Anterior cingulate cortex (tissue), 58 donors: ENCODE results near the gene ADAM22.

Source experiments
- DNase-seq, 58 donors: peaks; one replicate each; lab custom pipeline; 2025; lab: John Stamatoyannopoulos, UW

Gene ADAM22

DNA sequence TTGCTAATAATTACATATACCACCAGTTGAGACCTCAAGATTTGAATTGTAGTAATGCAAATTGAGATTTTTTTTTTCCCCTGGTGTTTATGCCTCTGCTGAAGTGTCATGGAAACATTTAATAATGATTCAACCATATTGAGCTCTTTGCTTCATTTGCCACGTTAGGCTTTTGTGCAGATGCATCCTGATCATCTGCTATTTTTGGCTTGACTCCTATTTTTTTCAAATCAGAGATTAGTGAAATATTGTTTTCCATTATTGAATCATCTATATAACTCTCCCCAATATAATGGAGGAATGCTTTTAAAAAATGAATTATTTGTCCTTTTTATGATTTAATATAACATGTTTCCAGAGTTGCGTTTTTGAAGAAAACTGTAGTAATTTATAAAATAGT is 170.7 kb downstream of the ADAM22 start:
- no peak for DNase-seq

- DNase-seq = no peak
These were observed 171.2 kb downstream of the ADAM22 start for GRCh38 chr7:88105231-88105630.

GRCh38 chr7:88106434-88106833 is 172.4 kb downstream of the ADAM22 start:
- no peak for DNase-seq

GRCh38 chr7:88109612-88110011 is 175.6 kb downstream of the ADAM22 start:
- DNase-seq = no peak

DNA sequence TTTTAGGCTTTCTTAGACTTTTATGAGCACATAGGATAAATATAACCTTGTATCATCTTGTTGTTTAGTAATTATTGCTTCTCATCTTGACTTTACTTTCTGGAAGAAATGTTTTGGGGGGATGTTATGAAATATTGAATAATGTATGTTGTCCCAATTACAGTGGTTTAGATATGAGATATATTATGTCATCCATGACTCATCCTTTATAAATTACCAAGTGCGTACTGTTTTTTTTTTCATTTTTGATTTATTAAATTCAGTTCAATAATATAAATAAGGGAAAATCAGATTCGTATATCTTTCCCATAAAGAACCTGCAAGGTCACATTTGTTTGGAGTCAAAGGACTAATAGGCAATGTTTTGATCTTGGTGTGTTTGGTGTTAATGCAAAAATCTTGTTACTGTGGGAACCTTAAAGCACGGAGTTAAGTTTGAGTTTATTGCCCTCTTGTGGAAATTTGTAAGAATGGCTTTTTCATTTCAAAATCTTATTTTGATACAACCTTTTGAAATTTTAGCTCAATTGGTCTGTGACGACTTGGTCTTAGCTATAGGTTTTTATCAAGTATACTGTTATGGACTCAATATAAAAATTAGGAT is 177.2 kb downstream of the ADAM22 start:
- DNase-seq = peak in 1 of 58 donors; percentile 38

DNA sequence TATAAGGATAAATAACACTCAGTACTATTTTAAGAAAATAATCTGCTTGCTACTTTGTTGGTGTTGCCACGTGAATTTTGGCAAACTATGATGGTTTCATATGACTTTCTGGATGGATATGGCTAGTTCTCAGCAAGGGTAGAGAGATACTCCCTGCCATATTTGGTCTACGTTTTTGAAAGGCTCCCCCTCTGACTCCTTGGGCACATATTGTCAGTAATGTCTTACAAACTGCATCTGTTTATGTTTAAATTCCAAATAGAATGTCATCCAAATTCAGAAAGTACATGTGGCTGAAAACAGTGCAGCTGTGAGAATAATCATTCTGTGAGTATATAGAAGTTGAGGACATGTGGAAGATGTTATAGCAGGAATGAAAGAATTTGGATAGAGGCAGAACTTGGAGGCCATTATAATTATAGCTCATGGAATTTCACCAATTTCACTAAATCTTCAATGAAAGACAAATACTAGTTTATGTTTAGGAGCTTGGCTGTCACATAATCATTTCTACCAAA is 178.0 kb downstream of the ADAM22 start:
- no peak for DNase-seq

DNA sequence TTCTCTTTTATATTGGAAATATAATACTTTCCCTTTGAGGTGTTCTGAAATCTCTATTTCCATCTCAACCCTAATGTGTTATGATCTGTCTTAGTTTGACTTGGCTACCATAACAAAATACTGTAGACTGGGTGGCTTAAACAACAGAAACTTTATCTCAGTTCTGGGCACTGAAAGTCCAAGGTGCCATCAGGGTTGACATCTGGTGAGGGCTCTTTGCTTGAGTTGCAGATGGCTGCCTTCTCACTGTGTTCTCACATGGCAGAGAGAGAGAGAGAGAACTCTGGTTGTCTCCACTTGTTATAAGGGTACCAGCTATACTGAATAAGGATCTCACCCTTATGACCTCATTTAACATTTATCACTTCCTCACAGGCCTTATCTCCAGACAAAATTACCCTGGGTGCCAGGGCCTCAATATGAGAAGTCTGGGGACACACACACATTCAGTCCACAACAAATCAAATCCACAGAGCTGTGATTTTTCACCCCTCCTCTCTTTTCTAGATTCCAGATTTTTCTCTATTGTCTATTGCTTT is 181.3 kb downstream of the ADAM22 start:
- DNase-seq = no peak

GRCh38 chr7:88115816-88116215 is 181.8 kb downstream of the ADAM22 start:
- no peak for DNase-seq

DNA sequence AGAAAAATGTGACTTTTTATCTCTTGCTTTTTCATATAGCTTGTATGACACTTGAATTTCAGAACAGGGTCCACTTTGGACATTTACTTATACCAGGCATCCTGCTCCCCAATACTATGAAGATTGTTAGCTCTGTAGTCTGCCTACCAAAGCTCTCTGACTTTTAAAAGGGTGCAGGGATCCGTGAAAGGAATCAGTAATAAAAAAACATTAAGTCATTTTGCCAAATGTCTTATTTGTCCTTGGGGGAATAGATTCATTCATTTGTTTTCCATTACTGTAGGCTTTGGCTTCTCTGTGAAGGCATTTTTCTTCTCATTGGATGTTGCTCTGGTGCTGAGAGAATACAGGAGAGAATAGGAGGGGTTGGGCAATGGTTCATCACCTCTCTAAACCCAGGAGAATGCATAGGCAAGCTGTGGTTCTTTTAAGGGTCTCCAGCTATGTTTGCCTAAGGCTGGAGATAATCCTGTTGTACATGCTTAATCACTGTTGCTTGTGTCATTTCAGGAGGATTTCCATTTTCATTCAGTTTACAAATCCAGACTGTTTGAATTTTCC is 182.3 kb downstream of the ADAM22 start:
- DNase-seq = no peak

DNA sequence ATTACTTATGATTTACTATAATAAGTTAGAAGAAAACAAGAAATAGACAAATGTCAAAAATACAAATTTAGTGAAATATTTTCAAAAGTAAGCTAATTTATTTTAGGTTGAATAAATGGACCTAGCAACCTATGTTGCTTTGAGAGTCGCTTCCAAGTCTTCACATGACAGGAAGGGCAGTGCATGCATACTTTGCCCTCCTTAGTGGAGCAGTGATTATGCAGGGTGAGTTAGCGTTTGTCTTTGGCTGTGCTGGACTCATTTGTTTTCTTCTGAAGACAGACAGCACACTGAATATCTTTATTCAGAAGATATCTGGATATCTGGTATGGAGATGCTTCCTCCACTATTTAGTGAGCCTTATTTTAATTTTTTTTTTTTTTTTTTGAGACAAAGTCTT is 183.3 kb downstream of the ADAM22 start:
- no peak for DNase-seq

GRCh38 chr7:88121335-88121734 is 187.3 kb downstream of the ADAM22 start:
- DNase-seq = no peak

GRCh38 chr7:88127637-88128290 is 193.7 kb downstream of the ADAM22 start:
- DNase-seq = no peak

GRCh38 chr7:88132725-88133124 is 198.7 kb downstream of the ADAM22 start:
- DNase-seq = no peak

DNA sequence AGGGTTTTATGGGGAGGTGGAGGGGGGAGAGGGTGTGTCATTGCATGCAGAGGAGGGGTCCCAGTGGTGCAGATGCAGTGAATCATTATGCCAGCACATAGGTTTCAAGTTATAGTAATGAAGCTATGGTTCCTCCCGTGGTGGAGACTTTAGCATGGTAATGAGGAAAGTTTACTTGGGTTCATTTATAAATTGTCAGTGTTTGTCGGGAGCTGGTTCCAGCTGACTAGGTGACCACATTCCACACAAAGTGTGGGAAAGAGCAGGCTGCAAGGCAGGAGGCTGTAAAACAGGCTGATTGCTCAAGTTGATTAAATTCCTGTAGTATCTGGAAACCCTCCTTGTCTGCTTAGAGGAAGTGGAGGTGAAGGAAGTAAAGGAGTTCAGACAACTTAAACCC is 206.9 kb downstream of the ADAM22 start:
- DNase-seq = no peak

- DNase-seq = no peak
These were observed 207.4 kb downstream of the ADAM22 start for GRCh38 chr7:88141479-88141878.

GRCh38 chr7:88141953-88142352 is 207.9 kb downstream of the ADAM22 start:
- DNase-seq = no peak

DNA sequence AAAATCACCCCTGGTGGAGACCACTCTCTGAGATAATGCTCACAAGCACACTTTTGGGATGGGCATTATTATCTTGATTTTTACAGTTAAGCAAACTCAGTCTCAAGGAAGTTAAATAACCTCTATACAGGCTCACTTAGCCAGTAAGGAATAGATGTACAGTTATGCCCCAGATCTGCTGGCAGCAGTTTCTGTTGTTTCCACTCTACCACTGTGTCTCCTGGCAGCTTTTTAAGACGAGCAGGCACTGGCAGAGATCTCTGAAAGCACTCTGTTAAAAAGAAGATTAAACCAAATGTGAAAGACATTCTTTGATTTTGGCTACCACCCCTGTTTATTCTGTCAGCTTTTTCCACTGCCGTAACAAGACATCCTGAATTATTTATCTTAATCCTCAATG is 212.6 kb downstream of the ADAM22 start:
- DNase-seq = peak in 19 of 58 donors; percentile 0 to 37 (median 7)

GRCh38 chr7:88147341-88147740 is 213.3 kb downstream of the ADAM22 start:
- no peak for DNase-seq

- no peak for DNase-seq
These were observed 213.9 kb downstream of the ADAM22 start for GRCh38 chr7:88147949-88148348.

- DNase-seq = no peak
These were observed 216.0 kb downstream of the ADAM22 start for GRCh38 chr7:88150033-88150432.

DNA sequence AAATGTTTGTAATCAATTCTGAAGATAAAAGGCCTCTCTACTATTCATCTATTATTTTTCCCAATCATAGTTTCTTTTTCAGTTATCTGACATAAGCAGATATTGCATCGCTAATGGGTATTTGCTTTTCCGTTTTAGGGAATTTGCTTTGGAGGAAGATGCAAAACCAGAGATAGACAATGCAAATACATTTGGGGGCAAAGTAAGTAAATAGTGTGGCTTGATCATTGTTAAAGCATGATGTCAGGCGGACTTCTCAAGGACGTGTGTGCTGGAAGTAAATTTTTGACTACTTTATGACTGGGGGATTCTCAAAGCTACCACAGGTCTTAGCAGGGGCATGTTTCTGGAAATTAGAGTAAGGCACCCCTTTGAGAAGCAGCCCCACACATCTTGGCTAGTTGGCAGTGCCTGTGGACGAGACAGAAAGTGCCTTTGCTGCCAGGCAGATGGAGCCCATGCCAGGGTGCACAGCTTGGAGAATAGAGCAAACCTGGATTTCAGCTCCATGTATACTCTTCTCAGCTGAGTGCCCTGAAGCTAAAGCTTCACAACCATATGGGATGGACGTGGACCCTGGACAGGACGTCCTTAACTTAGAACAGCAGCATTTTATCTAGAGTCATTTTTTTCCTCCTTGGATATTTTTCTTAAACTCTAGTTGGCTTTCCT is 217.2 kb downstream of the ADAM22 start:
- peak in 6 of 58 donors; percentile 1 to 10 (median 4) for DNase-seq
